SK-N-SH treated with all-trans-retinoic acid at 6 μM for 48 hours (cell line): ENCODE data around the gene TEAD1.

ENCODE experiments used
- ATAC-seq: fragments of 200-7000 bp; cut with Tn5 transposase; 3 replicates; pipeline ENCODE4 v1.9.1; 2020; ENCODE audit warnings: mild to moderate bottlenecking, moderate library complexity
- BACH2 ChIP-seq: fragments of 250-450 bp; sonication (Bioruptor Pico); IDR thresholded peaks from 2 replicates; pipeline ENCODE4 v1.9.0; 2021; ENCODE audit warnings: mild to moderate bottlenecking, borderline replicate concordance
- CSDC2 ChIP-seq: fragments of 250-450 bp; sonication (Bioruptor Pico); IDR thresholded peaks from 2 replicates; pipeline ENCODE4 v1.5.0; 2020; ENCODE audit warnings: mild to moderate bottlenecking, moderate library complexity
- ESRRG ChIP-seq: fragments of 250-450 bp; sonication (Bioruptor Pico); IDR thresholded peaks from 2 replicates; pipeline ENCODE4 v1.6.1; 2021; ENCODE audit warnings: mild to moderate bottlenecking
- GLIS3 ChIP-seq: fragments of 250-450 bp; sonication (Bioruptor Pico); IDR thresholded peaks from 2 replicates; pipeline ENCODE4 v1.5.0; 2020; ENCODE audit warnings: mild to moderate bottlenecking, moderate library complexity
- OSR1 ChIP-seq: fragments of 250-450 bp; sonication (Bioruptor Pico); IDR thresholded peaks from 2 replicates; pipeline ENCODE4 v1.8.0; 2022; ENCODE audit warnings: moderate library complexity, mild to moderate bottlenecking, inconsistent platforms
- PPARA ChIP-seq: fragments of 250-450 bp; sonication (Bioruptor Pico); IDR thresholded peaks from 2 replicates; pipeline ENCODE4 v1.5.0; 2020; ENCODE audit warnings: mild to moderate bottlenecking, borderline replicate concordance
- RARB ChIP-seq: fragments of 250-450 bp; sonication (Bioruptor Pico); IDR thresholded peaks from 2 replicates; pipeline ENCODE4 v1.8.0; 2021; ENCODE audit warnings: mild to moderate bottlenecking, moderate library complexity
- SNAI2 ChIP-seq: fragments of 250-450 bp; sonication (Bioruptor Pico); IDR thresholded peaks from 2 replicates; pipeline ENCODE4 v1.5.0; 2020; ENCODE audit warnings: mild to moderate bottlenecking, moderate library complexity
- TCF4 ChIP-seq: fragments of 250-450 bp; sonication (Bioruptor Pico); IDR thresholded peaks from 2 replicates; pipeline ENCODE4 v1.8.0; 2021; ENCODE audit warnings: mild to moderate bottlenecking, moderate library complexity, borderline replicate concordance
- TOX ChIP-seq: fragments of 250-450 bp; sonication (Bioruptor Pico); IDR thresholded peaks from 2 replicates; pipeline ENCODE4 v1.8.0; 2021; ENCODE audit warnings: mild to moderate bottlenecking, moderate library complexity, borderline replicate concordance
- ZFP3 ChIP-seq: fragments of 250-450 bp; sonication (Bioruptor Pico); IDR thresholded peaks from 2 replicates; pipeline ENCODE4 v1.5.0; 2020; ENCODE audit warnings: mild to moderate bottlenecking, moderate library complexity
- ZFP30 ChIP-seq: fragments of 450-650 bp; formaldehyde crosslinking; IDR thresholded peaks from 2 replicates; pipeline ENCODE4 v1.5.0; 2022; ENCODE audit warnings: mild to moderate bottlenecking, moderate library complexity
- ZNF565 ChIP-seq: fragments of 450-650 bp; formaldehyde crosslinking; conservative IDR thresholded peaks from 2 replicates; pipeline ENCODE4 v1.5.0; 2020; ENCODE audit warnings: low read depth, mild to moderate bottlenecking, moderate library complexity
- ZNF70 ChIP-seq: fragments of 450-650 bp; formaldehyde crosslinking; IDR thresholded peaks from 2 replicates; pipeline ENCODE4 v1.5.0; 2020; ENCODE audit warnings: mild to moderate bottlenecking, moderate library complexity
- ZNF8 ChIP-seq: fragments of 450-650 bp; formaldehyde crosslinking; IDR thresholded peaks from 2 replicates; pipeline ENCODE4 v1.5.0; 2020; ENCODE audit warnings: mild to moderate bottlenecking, moderate library complexity
- TF ChIP-seq, protein P1 (sequence below): fragments of 250-450 bp; sonication (Bioruptor Pico); IDR thresholded peaks from 2 replicates; pipeline ENCODE4 v1.5.1; 2021; ENCODE audit warnings: mild to moderate bottlenecking, moderate library complexity
- TF ChIP-seq, protein P2 (sequence below): fragments of 250-450 bp; sonication (Bioruptor Pico); IDR thresholded peaks from 2 replicates; pipeline ENCODE4 v1.5.1; 2020; ENCODE audit warnings: low read depth, mild to moderate bottlenecking, moderate library complexity
- TF ChIP-seq, protein P3 (sequence below): fragments of 250-450 bp; sonication (Bioruptor Pico); IDR thresholded peaks from 2 replicates; pipeline ENCODE4 v1.8.0; 2021; ENCODE audit warnings: low read depth, mild to moderate bottlenecking, moderate library complexity, borderline replicate concordance
- TF ChIP-seq, protein P4 (sequence below): fragments of 250-450 bp; sonication (Bioruptor Pico); IDR thresholded peaks from 2 replicates; pipeline ENCODE4 v1.8.0; 2020; ENCODE audit warnings: mild to moderate bottlenecking, moderate library complexity, borderline replicate concordance

TEAD1 gene

DNA sequence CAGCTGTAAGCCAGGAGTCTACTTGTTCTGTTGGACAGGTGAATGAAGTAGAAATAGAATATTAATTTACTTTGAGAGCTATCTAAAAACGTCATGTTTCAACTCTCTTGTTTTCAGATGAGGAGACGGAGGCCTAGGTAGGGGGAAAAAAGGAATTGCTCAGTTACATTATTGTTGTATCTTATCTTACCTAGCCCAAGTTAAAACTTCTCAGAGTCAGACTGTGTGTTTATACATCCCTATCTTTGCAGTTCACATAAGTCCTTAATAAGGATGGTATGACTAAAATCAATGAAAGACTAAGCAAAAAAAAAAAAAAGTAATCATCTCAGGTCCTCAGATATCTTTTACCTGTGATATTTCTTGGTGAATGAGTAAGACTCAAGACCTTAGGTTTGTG, 62.8 kb downstream of the TEAD1 start:
- TF ChIP-seq RARB (CRISPR knock-in tag): no peak
- TF ChIP-seq, all 23 proteins: peak for 0
- ATAC-seq: no peak

DNA sequence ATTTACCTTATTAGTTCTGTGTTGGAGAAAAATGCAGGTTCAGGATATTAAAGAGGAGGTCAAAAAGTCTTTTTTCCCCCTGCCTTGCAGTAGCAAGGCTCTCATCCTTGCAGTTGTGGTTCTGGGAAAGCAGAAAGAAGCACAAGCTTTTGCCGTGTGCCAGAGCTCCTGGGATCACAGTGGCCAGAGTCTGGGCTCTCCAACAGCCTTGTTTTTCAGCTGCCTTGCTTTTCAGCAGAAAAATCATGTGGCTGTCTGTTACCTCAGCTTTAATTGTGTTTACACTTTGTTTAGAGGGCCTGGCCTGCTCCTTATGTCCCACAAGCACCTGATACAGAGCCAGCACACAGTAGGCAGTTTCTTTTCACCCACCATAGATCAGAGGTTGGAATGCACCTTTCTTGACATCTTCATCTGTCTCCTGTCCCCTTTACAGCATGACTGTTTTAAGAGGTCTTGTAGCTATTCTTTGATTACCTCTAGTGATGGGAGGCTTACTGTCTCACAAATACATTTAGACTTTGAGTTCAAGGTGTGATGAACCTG, 67.5 kb downstream of the TEAD1 start:
- TF ChIP-seq, protein P1, sequence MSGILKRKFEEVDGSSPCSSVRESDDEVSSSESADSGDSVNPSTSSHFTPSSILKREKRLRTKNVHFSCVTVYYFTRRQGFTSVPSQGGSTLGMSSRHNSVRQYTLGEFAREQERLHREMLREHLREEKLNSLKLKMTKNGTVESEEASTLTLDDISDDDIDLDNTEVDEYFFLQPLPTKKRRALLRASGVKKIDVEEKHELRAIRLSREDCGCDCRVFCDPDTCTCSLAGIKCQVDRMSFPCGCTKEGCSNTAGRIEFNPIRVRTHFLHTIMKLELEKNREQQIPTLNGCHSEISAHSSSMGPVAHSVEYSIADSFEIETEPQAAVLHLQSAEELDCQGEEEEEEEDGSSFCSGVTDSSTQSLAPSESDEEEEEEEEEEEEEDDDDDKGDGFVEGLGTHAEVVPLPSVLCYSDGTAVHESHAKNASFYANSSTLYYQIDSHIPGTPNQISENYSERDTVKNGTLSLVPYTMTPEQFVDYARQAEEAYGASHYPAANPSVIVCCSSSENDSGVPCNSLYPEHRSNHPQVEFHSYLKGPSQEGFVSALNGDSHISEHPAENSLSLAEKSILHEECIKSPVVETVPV (CRISPR knock-in tag): no peak
- TF ChIP-seq ZNF565 (CRISPR knock-in tag) (no peak), TOX (CRISPR knock-in tag) (no peak), RARB (CRISPR knock-in tag) (no peak), SNAI2 (CRISPR knock-in tag) (no peak), ESRRG (CRISPR knock-in tag) (no peak), ZNF70 (CRISPR knock-in tag) (no peak), TCF4 (no peak)
- TF ChIP-seq, protein P2, sequence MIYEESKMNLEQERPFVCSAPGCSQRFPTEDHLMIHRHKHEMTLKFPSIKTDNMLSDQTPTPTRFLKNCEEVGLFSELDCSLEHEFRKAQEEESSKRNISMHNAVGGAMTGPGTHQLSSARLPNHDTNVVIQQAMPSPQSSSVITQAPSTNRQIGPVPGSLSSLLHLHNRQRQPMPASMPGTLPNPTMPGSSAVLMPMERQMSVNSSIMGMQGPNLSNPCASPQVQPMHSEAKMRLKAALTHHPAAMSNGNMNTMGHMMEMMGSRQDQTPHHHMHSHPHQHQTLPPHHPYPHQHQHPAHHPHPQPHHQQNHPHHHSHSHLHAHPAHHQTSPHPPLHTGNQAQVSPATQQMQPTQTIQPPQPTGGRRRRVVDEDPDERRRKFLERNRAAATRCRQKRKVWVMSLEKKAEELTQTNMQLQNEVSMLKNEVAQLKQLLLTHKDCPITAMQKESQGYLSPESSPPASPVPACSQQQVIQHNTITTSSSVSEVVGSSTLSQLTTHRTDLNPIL (CRISPR knock-in tag): no peak
- TF ChIP-seq, protein P3, sequence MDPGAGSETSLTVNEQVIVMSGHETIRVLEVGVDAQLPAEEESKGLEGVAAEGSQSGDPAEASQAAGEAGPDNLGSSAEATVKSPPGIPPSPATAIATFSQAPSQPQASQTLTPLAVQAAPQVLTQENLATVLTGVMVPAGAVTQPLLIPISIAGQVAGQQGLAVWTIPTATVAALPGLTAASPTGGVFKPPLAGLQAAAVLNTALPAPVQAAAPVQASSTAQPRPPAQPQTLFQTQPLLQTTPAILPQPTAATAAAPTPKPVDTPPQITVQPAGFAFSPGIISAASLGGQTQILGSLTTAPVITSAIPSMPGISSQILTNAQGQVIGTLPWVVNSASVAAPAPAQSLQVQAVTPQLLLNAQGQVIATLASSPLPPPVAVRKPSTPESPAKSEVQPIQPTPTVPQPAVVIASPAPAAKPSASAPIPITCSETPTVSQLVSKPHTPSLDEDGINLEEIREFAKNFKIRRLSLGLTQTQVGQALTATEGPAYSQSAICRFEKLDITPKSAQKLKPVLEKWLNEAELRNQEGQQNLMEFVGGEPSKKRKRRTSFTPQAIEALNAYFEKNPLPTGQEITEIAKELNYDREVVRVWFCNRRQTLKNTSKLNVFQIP (CRISPR knock-in tag): no peak
- TF ChIP-seq, all 23 proteins: peak for 0
- no peak for ATAC-seq

DNA sequence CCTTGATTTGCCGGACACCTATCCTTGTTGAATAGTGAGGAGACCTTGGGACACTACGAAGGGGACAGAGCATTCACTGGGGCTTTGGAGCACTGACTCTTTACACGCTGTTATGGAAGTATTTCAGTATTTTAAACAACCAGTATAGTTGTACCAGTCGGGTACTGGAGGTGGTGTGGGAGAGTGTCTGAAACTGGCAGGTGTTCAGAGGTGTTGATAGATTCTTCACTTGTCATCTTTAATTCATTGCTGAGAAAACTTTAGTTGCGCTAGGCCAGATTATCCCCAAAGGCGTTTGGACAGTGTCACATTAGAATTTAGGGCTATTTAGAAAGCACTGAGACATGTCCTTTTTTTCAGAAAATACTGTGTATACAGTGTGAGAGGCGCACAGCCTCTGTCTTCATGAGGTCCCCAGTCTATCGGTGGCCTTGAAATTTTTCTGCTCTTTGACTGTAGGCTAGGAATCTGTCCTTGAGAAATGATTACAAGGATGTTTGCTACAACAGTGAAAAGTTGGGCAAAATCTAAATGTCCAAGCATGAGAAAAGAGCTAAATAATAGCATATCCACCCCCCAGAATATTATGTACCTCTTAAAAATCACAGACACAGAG, 69.7 kb downstream of the TEAD1 start:
- ATAC-seq: no peak
- TF ChIP-seq TOX (CRISPR knock-in tag): no peak
- no peak for TF ChIP-seq ZFP30 (CRISPR knock-in tag)
- no peak for TF ChIP-seq ESRRG (CRISPR knock-in tag)
- TF ChIP-seq TCF4: no peak
- TF ChIP-seq ZNF8: no peak

DNA sequence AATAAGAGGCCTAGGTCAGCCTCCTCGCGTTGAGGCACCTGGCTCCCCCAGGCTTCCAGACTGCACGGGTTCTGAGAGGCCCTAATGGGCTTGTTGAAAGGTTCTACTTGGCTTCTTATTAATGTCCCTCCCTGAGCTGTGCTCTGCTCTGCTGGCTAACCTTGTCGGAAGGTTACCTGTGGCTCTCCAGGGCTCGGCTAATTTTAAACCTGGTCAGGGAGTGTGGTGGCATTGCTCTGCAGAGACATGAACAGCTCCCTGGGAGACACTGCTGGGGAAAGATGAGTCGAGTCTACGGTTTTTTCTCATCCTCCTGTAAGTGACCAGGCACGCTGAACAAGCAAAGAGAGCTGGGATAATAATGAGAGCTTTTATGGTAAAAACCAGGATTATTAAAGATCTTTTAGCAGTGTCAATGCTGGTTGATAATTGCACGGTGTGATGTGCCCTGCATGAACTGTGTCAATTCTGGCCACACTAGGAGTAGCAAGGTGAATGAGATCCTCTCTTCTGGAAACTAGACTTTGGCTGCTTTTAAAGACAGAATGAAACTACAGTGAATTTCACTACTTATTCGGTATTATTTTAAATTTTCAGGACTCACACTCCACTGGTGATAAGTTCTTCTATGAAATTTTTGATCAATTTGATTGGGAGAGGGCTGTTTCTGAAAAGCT, 70.7 kb downstream of the TEAD1 start:
- peak; percentile 64 for ATAC-seq
- TF ChIP-seq, protein P4, sequence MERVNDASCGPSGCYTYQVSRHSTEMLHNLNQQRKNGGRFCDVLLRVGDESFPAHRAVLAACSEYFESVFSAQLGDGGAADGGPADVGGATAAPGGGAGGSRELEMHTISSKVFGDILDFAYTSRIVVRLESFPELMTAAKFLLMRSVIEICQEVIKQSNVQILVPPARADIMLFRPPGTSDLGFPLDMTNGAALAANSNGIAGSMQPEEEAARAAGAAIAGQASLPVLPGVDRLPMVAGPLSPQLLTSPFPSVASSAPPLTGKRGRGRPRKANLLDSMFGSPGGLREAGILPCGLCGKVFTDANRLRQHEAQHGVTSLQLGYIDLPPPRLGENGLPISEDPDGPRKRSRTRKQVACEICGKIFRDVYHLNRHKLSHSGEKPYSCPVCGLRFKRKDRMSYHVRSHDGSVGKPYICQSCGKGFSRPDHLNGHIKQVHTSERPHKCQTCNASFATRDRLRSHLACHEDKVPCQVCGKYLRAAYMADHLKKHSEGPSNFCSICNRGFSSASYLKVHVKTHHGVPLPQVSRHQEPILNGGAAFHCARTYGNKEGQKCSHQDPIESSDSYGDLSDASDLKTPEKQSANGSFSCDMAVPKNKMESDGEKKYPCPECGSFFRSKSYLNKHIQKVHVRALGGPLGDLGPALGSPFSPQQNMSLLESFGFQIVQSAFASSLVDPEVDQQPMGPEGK (CRISPR knock-in tag): no peak
- no peak for TF ChIP-seq ZNF8
- no peak for TF ChIP-seq BACH2 (CRISPR knock-in tag)
- TF ChIP-seq, all 23 proteins: peak for 0

DNA sequence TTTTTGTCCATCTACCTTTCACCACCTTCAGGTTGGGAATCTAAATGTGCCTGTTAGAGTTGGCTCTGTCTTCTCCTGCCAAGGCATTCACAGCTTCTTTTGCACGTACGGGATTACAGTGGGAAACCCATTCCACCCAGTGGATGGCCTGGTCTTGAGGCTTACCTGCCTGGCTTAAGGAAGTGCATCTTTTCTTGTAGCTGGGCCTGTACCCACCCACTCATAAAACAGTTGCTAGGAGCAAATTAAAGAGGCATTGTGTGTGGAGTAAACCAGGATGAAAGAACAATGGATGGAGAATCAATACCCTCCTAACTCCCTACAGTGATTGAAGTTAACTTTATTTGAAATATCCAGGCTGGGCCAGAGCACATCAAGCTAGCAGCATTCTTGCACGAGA, 71.6 kb downstream of the TEAD1 start:
- ATAC-seq: no peak; the same call in 1 of the 3 replicates
- TF ChIP-seq ZFP3 (CRISPR knock-in tag): no peak
- TF ChIP-seq, protein P3 (CRISPR knock-in tag): no peak
- TF ChIP-seq, protein P2 (CRISPR knock-in tag): no peak
- no peak for TF ChIP-seq OSR1 (CRISPR knock-in tag)
- no peak for TF ChIP-seq CSDC2 (CRISPR knock-in tag)
- no peak for TF ChIP-seq PPARA (CRISPR knock-in tag)
- no peak for TF ChIP-seq ZFP30 (CRISPR knock-in tag)
- no peak for TF ChIP-seq ZNF70 (CRISPR knock-in tag)
- TF ChIP-seq TCF4: no peak
- no peak for TF ChIP-seq ZNF8
- TF ChIP-seq, protein P4 (CRISPR knock-in tag): no peak
- TF ChIP-seq GLIS3 (CRISPR knock-in tag): no peak
